K562 (cell line): ENCODE measurements around the gene TMEM19. TPM values are rescaled to one million over a fixed set of nuclear protein-coding genes. Genes with fewer than 3 reads are reported as not detected.

Source experiments
- ATAC-seq: fragments of 200-7000 bp; cut with Tn5 transposase; 3 replicates; pipeline ENCODE4 v1.9.1; 2020; ENCODE audit warnings: moderate library complexity
- BruUV-seq: library from RNA; stranded (reverse); fragments of 400-500 nt; replicated peaks from 2 replicates; lab custom pipeline; 2021; lab: Mats Ljungman, UMichigan
- CTCF ChIA-PET: fragments of 300-600 bp; formaldehyde crosslinking; extraction: SDS; loops from one replicate; lab custom pipeline; 2021; ENCODE audit warnings: low intra/inter-chr PET ratio; lab: Yijun Ruan, JAX
- POLR2A ChIA-PET: fragments of 300-600, 350-650 bp; sonication (Branson Sonifier 250); formaldehyde crosslinking; extraction: SDS; loops from one replicate; lab custom pipeline; 2021; ENCODE audit warnings: antibody characterized with exemption, inconsistent platforms; lab: Yijun Ruan, JAX
- DNase-seq, 4 experiments: peaks; one replicate each; pipeline versions ENCODE4 v3.0.0 to v3.0.0-alpha.2; 2011 to 2018; ENCODE audit warnings: low spot score in 3 of 4, mixed read lengths in 3 of 4; ENCODE audit errors: extremely low read depth in 1 of 4
- FAIRE-seq: peaks from 2 replicates; lab custom pipeline; 2011; peaks lifted over from hg19 to GRCh38; lab: Jason Lieb, UNC
- H2AFZ ChIP-seq: 2 replicates; pipeline ENCODE4 v1.6.0; 2011; ENCODE audit warnings: low read depth, low read length, control low read depth, inconsistent platforms
- H3K27ac ChIP-seq: fragments of 200-600 bp; 3 replicates; pipeline ENCODE4 v1.8.0; 2011; ENCODE audit warnings: low read depth, mild to moderate bottlenecking, control low read depth, inconsistent platforms, low read length, moderate library complexity, mixed read lengths; ENCODE audit errors: extremely low read depth
- H3K27me3 ChIP-seq, 2 experiments: fragments of 300-600 bp in 1 of 2; 2 replicates in 1 of 2; 3 replicates in 1 of 2; pipeline versions ENCODE4 v1.6.0 to v1.8.0; 2011; ENCODE audit warnings: inconsistent platforms in 2 of 2, low read length in 2 of 2, mild to moderate bottlenecking in 1 of 2, mixed read lengths in 1 of 2, moderate library complexity in 1 of 2; ENCODE audit not compliant: control insufficient read depth in 2 of 2, insufficient read depth in 2 of 2
- H3K36me3 ChIP-seq: fragments of 300-600 bp; 3 replicates; pipeline ENCODE4 v1.8.0; 2011; ENCODE audit warnings: mild to moderate bottlenecking, low read length, inconsistent platforms; ENCODE audit not compliant: control insufficient read depth, insufficient read depth
- H3K4me1 ChIP-seq, 2 experiments: fragments of 200-600 bp in 1 of 2; replicated peaks in 1 of 2; 2 replicates in 1 of 2; 3 replicates in 1 of 2; pipeline versions ENCODE4 v1.5.1 to v1.8.0; 2011; ENCODE audit warnings: inconsistent platforms in 2 of 2, low read length in 2 of 2, mild to moderate bottlenecking in 1 of 2, mixed read lengths in 1 of 2, moderate library complexity in 1 of 2; ENCODE audit not compliant: control insufficient read depth in 2 of 2, insufficient read depth in 2 of 2
- H3K4me2 ChIP-seq: 2 replicates; pipeline ENCODE4 v1.6.1; 2011; ENCODE audit warnings: low read length, control low read depth, inconsistent platforms, mixed read lengths; ENCODE audit not compliant: insufficient read depth
- H3K4me3 ChIP-seq: fragments of 200-600 bp; sonication (generic), shearing (Covaris generic); 2 replicates; pipeline ENCODE4 v1.5.1; 2016; ENCODE audit warnings: control low read depth, inconsistent platforms
- H3K79me2 ChIP-seq: fragments of 200-600 bp; 3 replicates; pipeline ENCODE4 v1.8.0; 2011; ENCODE audit warnings: low read length, inconsistent platforms; ENCODE audit not compliant: control insufficient read depth, insufficient read depth
- H3K9ac ChIP-seq, 2 experiments: 2 replicates each; pipeline versions ENCODE4 v1.6.0 to v1.6.1; 2011; ENCODE audit warnings: low read depth in 2 of 2, low read length in 2 of 2, control low read depth in 1 of 2, inconsistent platforms in 1 of 2, mild to moderate bottlenecking in 1 of 2, mixed read lengths in 1 of 2; ENCODE audit not compliant: insufficient read depth in 1 of 2
- H3K9me1 ChIP-seq: one replicate; pipeline ENCODE4 v1.6.0; 2011; ENCODE audit warnings: inconsistent platforms, mild to moderate bottlenecking, low read length, moderate library complexity; ENCODE audit not compliant: control insufficient read depth, insufficient read depth
- H3K9me3 ChIP-seq: replicated peaks from 2 replicates; pipeline ENCODE4 v1.5.1; 2011; ENCODE audit warnings: low read depth, low read length, inconsistent platforms; ENCODE audit not compliant: control insufficient read depth, insufficient read depth
- H4K20me1 ChIP-seq: replicated peaks from 2 replicates; pipeline ENCODE4 v1.6.1; 2011; ENCODE audit warnings: low read length, inconsistent platforms, mixed read lengths; ENCODE audit not compliant: control insufficient read depth, insufficient read depth
- BRF1 ChIP-seq: IDR thresholded peaks from 3 replicates; pipeline ENCODE4 v1.6.1; 2011; ENCODE audit warnings: borderline replicate concordance, mild to moderate bottlenecking; ENCODE audit not compliant: insufficient read length; ENCODE audit errors: extremely low read depth
- FOXA3 ChIP-seq, 2 experiments: fragments of 450-650 bp in 1 of 2; sonication (generic) in 1 of 2; formaldehyde crosslinking; IDR thresholded peaks in 1 of 2; conservative IDR thresholded peaks in 1 of 2; 2 replicates each; pipeline versions ENCODE4 v1.4.0 to v1.8.0; 2020 to 2022; ENCODE audit warnings: mild to moderate bottlenecking in 2 of 2, missing genetic modification reagents in 1 of 2
- FOXM1 ChIP-seq, 2 experiments: fragments of 450-650 bp in 1 of 2; sonication (generic) in 1 of 2; formaldehyde crosslinking in 1 of 2; IDR thresholded peaks; 2 replicates each; pipeline versions ENCODE4 v1.6.1 to v1.9.0; 2017 to 2022; ENCODE audit warnings: low read depth in 2 of 2, mild to moderate bottlenecking in 2 of 2, missing genetic modification reagents in 1 of 2, moderate library complexity in 1 of 2
- GTF3C2 ChIP-seq: IDR thresholded peaks from 3 replicates; pipeline ENCODE4 v1.6.1; 2011; ENCODE audit warnings: borderline replicate concordance, mild to moderate bottlenecking, moderate library complexity; ENCODE audit not compliant: insufficient read length; ENCODE audit errors: extremely low read depth
- HDAC6 ChIP-seq: IDR thresholded peaks from 2 replicates; pipeline ENCODE4 v1.6.1; 2012; ENCODE audit warnings: low read depth, mild to moderate bottlenecking, control low read depth, inconsistent platforms, low read length, moderate library complexity
- KHSRP ChIP-seq: fragments of 450-650 bp; IDR thresholded peaks from 2 replicates; pipeline ENCODE4 v1.6.1; 2017
- LCOR ChIP-seq: sonication (generic); formaldehyde crosslinking; IDR thresholded peaks from 2 replicates; pipeline ENCODE4 v1.8.0; 2022; ENCODE audit warnings: mild to moderate bottlenecking, missing genetic modification reagents
- MAX ChIP-seq: sonication (generic); formaldehyde crosslinking; IDR thresholded peaks from 2 replicates; pipeline ENCODE4 v1.9.0; 2022; ENCODE audit warnings: mild to moderate bottlenecking, missing genetic modification reagents
- MYNN ChIP-seq, 2 experiments: sonication (generic); formaldehyde crosslinking in 1 of 2; IDR thresholded peaks; 2 replicates each; pipeline versions ENCODE4 v1.5.0 to v1.6.1; 2016 to 2020; ENCODE audit warnings: antibody characterized with exemption in 1 of 2, missing genetic modification reagents in 1 of 2
- PCBP2 ChIP-seq: fragments of 200-400 bp; formaldehyde crosslinking; IDR thresholded peaks from 2 replicates; pipeline ENCODE4 v1.6.1; 2018; ENCODE audit warnings: low read length, low read depth, mild to moderate bottlenecking, moderate library complexity; ENCODE audit not compliant: poor library complexity, severe bottlenecking
- PML ChIP-seq: IDR thresholded peaks from 2 replicates; pipeline ENCODE4 v1.6.1; 2012; ENCODE audit warnings: low read length, inconsistent platforms
- SAP30 ChIP-seq: fragments of 200-600 bp; sonication (generic); IDR thresholded peaks from 2 replicates; pipeline ENCODE4 v1.6.1; 2012; ENCODE audit warnings: borderline replicate concordance, low read depth, mild to moderate bottlenecking, moderate library complexity, low read length, control low read depth, inconsistent platforms; ENCODE audit not compliant: insufficient read depth, poor library complexity, severe bottlenecking
- TFE3 ChIP-seq: fragments of 450-650 bp; formaldehyde crosslinking; IDR thresholded peaks from 2 replicates; pipeline ENCODE4 v1.4.0; 2020; ENCODE audit warnings: mild to moderate bottlenecking, mixed read lengths
- TRIM24 ChIP-seq, 2 experiments: fragments of 450-650 bp; IDR thresholded peaks; 2 replicates each; pipeline ENCODE4 v1.6.1; 2016
- WGBS: fragments of 100-300 bp; shearing (Covaris generic); methylation state at CpG from one replicate; pipeline ENCODE4 v1.1.6; 2016; ENCODE audit warnings: low coverage, mixed read lengths; ENCODE audit not compliant: insufficient coverage; ENCODE audit errors: missing lambda C conversion rate; 5-methylcytosine and 5-hydroxymethylcytosine counted together
- in situ Hi-C: fragments of 300-500 bp; cut with MboI; formaldehyde crosslinking; loops from 4 replicates; pipeline ENCODE4 v1.15.0; 2018; ENCODE audit warnings: inconsistent platforms, mixed read lengths
- intact Hi-C: fragments of 100-400 bp; cut with micrococcal nuclease; formaldehyde crosslinking; loops from 2 replicates; pipeline ENCODE4 v1.14.2; 2022
- polyA plus RNA-seq, 8 experiments: library from polyadenylated mRNA; depleted of rRNA in 4 of 8; stranded (reverse) in 5 of 8; unstranded in 3 of 8; fragments of >200 nt; fragmentation: Nextera tagmentation in 2 of 8; fragmentation: Illumina TruSeq in 1 of 8; extraction: Ambion mirVana in 2 of 8; extraction: Trizol in 1 of 8; gene quantifications; 2 replicates each; pipeline versions ENCODE4 v1.2.1 to v1.2.3, GENCODE V29; 2011 to 2014; ENCODE audit warnings: inconsistent platforms in 1 of 8, missing spikeins in 1 of 8
- total RNA-seq, 7 experiments: library from RNA; depleted of rRNA in 6 of 7; stranded (reverse); fragments of >200 nt in 6 of 7; fragmentation: Illumina TruSeq in 2 of 7; extraction: Trizol in 2 of 7; gene quantifications; 2 replicates each; pipeline versions ENCODE4 v1.2.1 to v1.2.3, GENCODE V29; 2011 to 2021; ENCODE audit warnings: low replicate concordance in 1 of 7

Gene TMEM19
- total and polyA plus RNA-seq, 9 of the 15 experiments (the other 6 are each of a cell fraction or from before 2014, with no cell fraction given): 8.2 to 24.2 (median 17.2) TPM

- Histone ChIP-seq H3K4me3 (peak overlapping the region; percentile 85), H2AFZ (peak overlapping the region; percentile 89), H3K79me2 (peaks cover 83% of the 10 kb centered on the region), H3K9ac (peak overlapping the region; percentile 95 to 96), H3K36me3 (peaks cover 29% of the 10 kb centered on the region), H3K27ac (peak overlapping the region; percentile 97), H4K20me1 (peaks cover 17% of the 10 kb centered on the region), H3K9me3 (no peaks in the 10 kb centered on the region), H3K4me2 (peak overlapping the region; percentile 94), H3K9me1 (no peaks in the 10 kb centered on the region), H3K27me3 (no peaks in the 10 kb centered on the region), H3K4me1 (peaks cover 11 to 12% of the 10 kb centered on the region in 2 experiments; a peak in 3 of 5 replicates)
- DNase-seq (peak; percentile 38 to 75 (median 42)), ATAC-seq (peak; percentile 69), FAIRE-seq (no peak)
- POLR2A ChIA-PET: interaction anchor here (0.6 to 3.8 kb wide), 16 partner anchors 8 to 288 kb away, joined by 3 to 18 read pairs (median 6); partner anchors contain the start of gene TMEM19
- in situ Hi-C loops (no loop called here), intact Hi-C loops (no loop called here)
- under 1% methylated on average over 50 of the region's 53 CpGs for whole genome bisulfite sequencing
- TSS peak; percentile 76 for BruUV-seq
- CTCF ChIA-PET: no interaction called here
- TF ChIP-seq TRIM24 (IDR thresholded peaks at IDR 0.05) (no peak), MYNN (IDR thresholded peaks at IDR 0.05) (no peak), MYNN (CRISPR knock-in tag; IDR thresholded peaks at IDR 0.05) (no peak), TFE3 (CRISPR knock-in tag) (no peak), GTF3C2 (no peak), BRF1 (no peak), SAP30 (no peak), FOXA3 (CRISPR knock-in tag; conservative IDR thresholded peaks at IDR 0.05 in 1 of 2, IDR thresholded peaks at IDR 0.05 in 1 of 2) (no peak), KHSRP (no peak), PCBP2 (no peak), HDAC6 (no peak), LCOR (CRISPR knock-in tag) (peak; percentile 10; the same call in 1 of the 2 replicates), PML (no peak), FOXM1 (IDR thresholded peaks at IDR 0.05; ENCODE audit: low read depth) (no peak), FOXM1 (CRISPR knock-in tag; IDR thresholded peaks at IDR 0.05; ENCODE audit: low read depth) (peak; percentile 80), MAX (CRISPR knock-in tag) (peak; percentile 40; the same call in 1 of the 2 replicates)
Observed at GRCh38 chr12:71662849-71663560, 22.9 kb upstream of the TMEM19 start.
